ENCODE data around the gene OCRL.

DNA sequence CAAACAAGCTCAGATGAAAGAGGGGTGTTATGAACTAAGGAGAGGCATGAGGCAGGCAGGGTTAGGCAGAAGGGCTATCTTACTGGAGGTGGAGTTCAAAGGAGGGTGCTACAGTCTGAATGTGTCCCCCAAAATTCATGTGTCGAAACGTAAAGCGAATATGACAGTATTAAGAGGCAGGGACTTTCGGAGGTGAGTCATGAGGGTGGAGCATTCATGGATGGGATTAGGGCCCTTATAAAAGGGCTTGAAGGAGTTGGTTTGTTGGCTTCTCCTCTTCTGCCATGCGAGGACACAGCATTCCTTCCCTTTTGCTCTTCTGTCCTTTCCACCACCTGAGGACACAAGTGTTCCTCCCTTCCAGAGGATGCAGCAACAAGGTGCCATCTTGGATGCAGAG is 91.8 kb downstream of the OCRL start:
- TF ChIP-seq, protein P1, sequence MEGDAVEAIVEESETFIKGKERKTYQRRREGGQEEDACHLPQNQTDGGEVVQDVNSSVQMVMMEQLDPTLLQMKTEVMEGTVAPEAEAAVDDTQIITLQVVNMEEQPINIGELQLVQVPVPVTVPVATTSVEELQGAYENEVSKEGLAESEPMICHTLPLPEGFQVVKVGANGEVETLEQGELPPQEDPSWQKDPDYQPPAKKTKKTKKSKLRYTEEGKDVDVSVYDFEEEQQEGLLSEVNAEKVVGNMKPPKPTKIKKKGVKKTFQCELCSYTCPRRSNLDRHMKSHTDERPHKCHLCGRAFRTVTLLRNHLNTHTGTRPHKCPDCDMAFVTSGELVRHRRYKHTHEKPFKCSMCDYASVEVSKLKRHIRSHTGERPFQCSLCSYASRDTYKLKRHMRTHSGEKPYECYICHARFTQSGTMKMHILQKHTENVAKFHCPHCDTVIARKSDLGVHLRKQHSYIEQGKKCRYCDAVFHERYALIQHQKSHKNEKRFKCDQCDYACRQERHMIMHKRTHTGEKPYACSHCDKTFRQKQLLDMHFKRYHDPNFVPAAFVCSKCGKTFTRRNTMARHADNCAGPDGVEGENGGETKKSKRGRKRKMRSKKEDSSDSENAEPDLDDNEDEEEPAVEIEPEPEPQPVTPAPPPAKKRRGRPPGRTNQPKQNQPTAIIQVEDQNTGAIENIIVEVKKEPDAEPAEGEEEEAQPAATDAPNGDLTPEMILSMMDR (IDR thresholded peaks at IDR 0.05; ENCODE audit: low read depth, low read length, poor library complexity, severe bottlenecking), result no peak
- no peak for TF ChIP-seq EZH2phosphoT487 (IDR thresholded peaks at IDR 0.05; ENCODE audit: borderline replicate concordance, low read length)

Data from DOHH2 (cell line).